Sigmoid colon (tissue), 3 donors: ENCODE results near the gene TRAM2.

Source experiments
- POLR2A ChIP-seq, 2 donors: fragments of 450-650 bp; IDR thresholded peaks; one replicate each; pipeline ENCODE4 v1.6.1; 2016; ENCODE audit warnings: antibody characterized with exemption in 2 of 2, mild to moderate bottlenecking in 2 of 2, moderate library complexity in 2 of 2
- TF ChIP-seq, protein P1 (sequence below), 4 experiments: fragments of 450-650 bp in 3 of 4; fragments of 200-600 bp in 1 of 4; IDR thresholded peaks; one replicate each; pipeline ENCODE4 v1.5.1; 2016 to 2019; ENCODE audit warnings: antibody characterized with exemption in 4 of 4, mild to moderate bottlenecking in 3 of 4, moderate library complexity in 2 of 4

DNA sequence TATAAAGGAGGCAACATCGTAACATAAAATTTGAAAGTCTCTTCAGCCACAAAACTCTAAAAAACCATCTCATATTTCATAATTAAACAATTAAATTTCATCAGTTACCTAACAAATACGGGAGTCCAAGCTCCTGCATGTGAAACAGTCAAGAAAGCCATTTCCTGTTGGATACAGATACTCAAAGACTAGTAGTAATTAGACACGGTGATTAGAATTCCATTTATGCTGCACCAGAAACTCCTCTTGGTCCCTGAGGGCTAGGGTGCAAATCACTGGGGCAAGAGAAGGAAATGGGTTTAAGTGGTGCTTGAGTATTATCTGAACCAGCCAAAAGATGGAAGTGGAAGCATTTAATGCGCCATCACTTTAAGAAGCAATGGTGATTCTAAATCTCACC, 27.4 kb downstream of the TRAM2 start:
- TF ChIP-seq, protein P1, sequence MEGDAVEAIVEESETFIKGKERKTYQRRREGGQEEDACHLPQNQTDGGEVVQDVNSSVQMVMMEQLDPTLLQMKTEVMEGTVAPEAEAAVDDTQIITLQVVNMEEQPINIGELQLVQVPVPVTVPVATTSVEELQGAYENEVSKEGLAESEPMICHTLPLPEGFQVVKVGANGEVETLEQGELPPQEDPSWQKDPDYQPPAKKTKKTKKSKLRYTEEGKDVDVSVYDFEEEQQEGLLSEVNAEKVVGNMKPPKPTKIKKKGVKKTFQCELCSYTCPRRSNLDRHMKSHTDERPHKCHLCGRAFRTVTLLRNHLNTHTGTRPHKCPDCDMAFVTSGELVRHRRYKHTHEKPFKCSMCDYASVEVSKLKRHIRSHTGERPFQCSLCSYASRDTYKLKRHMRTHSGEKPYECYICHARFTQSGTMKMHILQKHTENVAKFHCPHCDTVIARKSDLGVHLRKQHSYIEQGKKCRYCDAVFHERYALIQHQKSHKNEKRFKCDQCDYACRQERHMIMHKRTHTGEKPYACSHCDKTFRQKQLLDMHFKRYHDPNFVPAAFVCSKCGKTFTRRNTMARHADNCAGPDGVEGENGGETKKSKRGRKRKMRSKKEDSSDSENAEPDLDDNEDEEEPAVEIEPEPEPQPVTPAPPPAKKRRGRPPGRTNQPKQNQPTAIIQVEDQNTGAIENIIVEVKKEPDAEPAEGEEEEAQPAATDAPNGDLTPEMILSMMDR (IDR thresholded peaks at IDR 0.05), result no peak
- TF ChIP-seq POLR2A (IDR thresholded peaks at IDR 0.05), result no peak
